ENCODE measurements around the gene GNLY. TPM values are rescaled to one million over a fixed set of nuclear protein-coding genes. Genes with fewer than 3 reads are reported as not detected.

GNLY gene
- total RNA-seq, 1 donor from 2014 or later, result 18.5 TPM

DNA sequence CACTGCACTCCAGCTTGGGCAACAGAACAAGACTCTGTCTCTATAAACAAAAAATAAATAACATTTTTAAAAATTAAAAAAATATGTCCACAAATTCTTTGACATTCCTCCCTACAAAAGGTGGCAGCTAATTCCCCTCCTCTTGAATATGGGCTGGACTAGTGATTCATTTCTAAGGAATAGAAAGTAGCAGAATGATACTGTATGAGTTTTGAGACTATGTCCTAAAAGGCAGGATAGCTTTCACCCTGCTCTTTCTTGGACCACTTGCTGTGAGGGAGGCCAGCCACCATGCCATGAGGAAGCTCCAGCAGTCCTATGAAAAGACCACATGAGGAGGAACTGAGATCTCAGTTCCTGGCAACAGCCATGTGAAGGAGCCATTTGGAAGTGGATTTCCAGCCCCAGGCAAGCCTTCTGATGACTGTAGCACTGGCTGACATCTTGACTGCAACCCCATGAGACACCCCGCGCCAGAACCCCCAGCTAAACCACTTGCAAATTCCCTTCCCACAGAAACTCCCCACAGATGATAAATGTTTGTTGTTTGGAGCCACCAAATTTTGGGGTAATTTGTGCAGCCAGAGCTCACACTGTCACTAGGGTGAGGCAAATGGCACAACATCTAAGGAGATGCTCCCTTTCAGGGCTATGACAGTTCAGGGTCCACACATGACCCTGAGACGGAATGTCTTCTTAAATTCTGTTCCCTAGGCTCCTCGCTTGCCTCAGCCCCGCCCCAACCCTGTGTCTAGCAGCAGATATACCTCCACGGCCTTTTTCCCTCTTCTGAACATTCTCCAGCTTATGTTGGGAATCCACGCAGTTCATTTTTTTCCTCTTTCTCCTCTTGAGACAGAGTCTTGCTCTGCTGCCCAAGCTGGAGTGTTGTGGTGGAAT lies 42.5 kb downstream of the GNLY start:
- Histone ChIP-seq H3K4me1 (peaks cover 33% of the 10 kb centered on the region), H3K4me3 (no peak overlapping the region), H3K27me3 (no peaks in the 10 kb centered on the region), H3K9me3 (no peaks in the 10 kb centered on the region), H3K36me3 (no peaks in the 10 kb centered on the region), H3K27ac (peak overlapping the region; percentile 51)
- ATAC-seq, result no peak
- no peak for DNase-seq
- TF ChIP-seq, protein P1, sequence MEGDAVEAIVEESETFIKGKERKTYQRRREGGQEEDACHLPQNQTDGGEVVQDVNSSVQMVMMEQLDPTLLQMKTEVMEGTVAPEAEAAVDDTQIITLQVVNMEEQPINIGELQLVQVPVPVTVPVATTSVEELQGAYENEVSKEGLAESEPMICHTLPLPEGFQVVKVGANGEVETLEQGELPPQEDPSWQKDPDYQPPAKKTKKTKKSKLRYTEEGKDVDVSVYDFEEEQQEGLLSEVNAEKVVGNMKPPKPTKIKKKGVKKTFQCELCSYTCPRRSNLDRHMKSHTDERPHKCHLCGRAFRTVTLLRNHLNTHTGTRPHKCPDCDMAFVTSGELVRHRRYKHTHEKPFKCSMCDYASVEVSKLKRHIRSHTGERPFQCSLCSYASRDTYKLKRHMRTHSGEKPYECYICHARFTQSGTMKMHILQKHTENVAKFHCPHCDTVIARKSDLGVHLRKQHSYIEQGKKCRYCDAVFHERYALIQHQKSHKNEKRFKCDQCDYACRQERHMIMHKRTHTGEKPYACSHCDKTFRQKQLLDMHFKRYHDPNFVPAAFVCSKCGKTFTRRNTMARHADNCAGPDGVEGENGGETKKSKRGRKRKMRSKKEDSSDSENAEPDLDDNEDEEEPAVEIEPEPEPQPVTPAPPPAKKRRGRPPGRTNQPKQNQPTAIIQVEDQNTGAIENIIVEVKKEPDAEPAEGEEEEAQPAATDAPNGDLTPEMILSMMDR (IDR thresholded peaks at IDR 0.05), result no peak
- intact Hi-C loops (cut with DNase I), result no loop called here

DNA sequence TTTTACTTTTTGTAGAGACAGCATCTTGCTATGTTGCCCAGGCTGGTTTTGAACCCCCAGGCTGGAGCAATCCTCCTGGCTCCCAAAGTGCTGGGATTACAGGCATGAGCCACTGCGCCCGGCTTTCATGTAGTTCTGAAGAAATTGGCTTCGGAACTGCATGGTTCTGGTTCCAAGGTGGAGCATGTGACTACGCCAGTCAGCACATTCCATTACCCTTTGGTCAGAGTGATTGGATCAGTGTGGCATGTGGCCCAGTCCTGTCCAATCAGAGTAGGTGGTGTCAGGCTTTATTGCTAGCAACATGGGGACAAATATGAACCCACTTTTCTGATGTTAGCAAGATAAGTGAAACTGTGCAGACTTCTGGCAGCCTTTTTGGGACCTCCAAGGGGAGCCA lies 43.3 kb downstream of the GNLY start:
- ATAC-seq (peak; percentile 63), DNase-seq (peak; percentile 63)
- TF ChIP-seq, protein P1 (IDR thresholded peaks at IDR 0.05), result no peak
- H3K9me3 ChIP-seq, result no peaks in the 10 kb centered on the region
- no peak overlapping the region for H3K4me3 ChIP-seq
- intact Hi-C loops (cut with DNase I), result no loop called here
- no peaks in the 10 kb centered on the region for H3K27me3 ChIP-seq
- peak overlapping the region; percentile 51 for H3K27ac ChIP-seq
- H3K4me1 ChIP-seq, result peaks cover 39% of the 10 kb centered on the region
- no peaks in the 10 kb centered on the region for H3K36me3 ChIP-seq

DNA sequence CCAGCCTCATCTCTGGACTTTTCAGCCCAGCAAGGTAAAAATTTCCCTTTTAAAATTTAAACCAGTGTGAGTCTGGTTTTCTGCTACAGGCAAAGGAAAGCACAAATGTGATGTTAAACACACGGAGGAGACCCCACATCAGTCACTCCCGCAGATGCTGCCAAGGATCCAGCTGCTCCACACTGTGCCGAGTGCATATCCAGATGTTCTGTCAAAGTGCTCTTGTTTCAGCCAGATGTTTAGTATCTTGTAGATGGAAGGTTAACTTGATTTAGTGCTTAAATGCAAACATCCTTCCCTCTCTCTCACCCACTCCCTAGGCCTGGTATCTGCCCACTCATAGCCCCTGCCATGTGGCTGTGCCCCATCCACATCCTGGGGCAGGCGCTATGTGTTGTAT lies 43.8 kb downstream of the GNLY start:
- Histone ChIP-seq H3K4me1 (peaks cover 42% of the 10 kb centered on the region), H3K9me3 (no peaks in the 10 kb centered on the region), H3K27ac (peak overlapping the region; percentile 49), H3K36me3 (no peaks in the 10 kb centered on the region), H3K4me3 (no peak overlapping the region), H3K27me3 (no peaks in the 10 kb centered on the region)
- DNase-seq (peak; percentile 49), ATAC-seq (no peak)
- intact Hi-C loops (cut with DNase I), result no loop called here
- TF ChIP-seq, protein P1 (IDR thresholded peaks at IDR 0.05), result no peak

DNA sequence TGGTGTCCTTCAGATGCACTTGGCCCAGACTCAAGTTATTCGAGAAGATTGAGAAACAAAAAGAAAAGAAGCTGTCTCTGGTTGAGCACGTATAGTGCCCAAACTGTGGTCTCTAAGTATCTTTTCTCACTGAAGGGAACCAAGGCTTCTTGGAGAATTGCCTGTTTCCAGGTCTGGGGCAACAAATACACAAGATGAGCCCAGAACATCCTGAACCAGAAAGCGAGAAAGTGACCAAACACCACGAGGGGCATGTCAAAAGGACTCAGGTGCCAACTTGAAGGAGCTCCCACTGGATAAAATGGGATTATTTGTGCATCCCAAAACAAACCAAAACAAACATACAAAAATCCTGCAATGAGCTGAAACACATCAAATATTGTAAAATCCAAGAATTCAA lies 46.0 kb downstream of the GNLY start:
- DNase-seq (no peak), ATAC-seq (no peak)
- Histone ChIP-seq H3K4me3 (no peak overlapping the region), H3K27ac (peak overlapping the region; percentile 92), H3K4me1 (peaks cover 62% of the 10 kb centered on the region), H3K27me3 (no peaks in the 10 kb centered on the region), H3K9me3 (no peaks in the 10 kb centered on the region), H3K36me3 (no peaks in the 10 kb centered on the region)
- TF ChIP-seq, protein P1 (IDR thresholded peaks at IDR 0.05), result no peak
- intact Hi-C loops (cut with DNase I), result no loop called here

DNA sequence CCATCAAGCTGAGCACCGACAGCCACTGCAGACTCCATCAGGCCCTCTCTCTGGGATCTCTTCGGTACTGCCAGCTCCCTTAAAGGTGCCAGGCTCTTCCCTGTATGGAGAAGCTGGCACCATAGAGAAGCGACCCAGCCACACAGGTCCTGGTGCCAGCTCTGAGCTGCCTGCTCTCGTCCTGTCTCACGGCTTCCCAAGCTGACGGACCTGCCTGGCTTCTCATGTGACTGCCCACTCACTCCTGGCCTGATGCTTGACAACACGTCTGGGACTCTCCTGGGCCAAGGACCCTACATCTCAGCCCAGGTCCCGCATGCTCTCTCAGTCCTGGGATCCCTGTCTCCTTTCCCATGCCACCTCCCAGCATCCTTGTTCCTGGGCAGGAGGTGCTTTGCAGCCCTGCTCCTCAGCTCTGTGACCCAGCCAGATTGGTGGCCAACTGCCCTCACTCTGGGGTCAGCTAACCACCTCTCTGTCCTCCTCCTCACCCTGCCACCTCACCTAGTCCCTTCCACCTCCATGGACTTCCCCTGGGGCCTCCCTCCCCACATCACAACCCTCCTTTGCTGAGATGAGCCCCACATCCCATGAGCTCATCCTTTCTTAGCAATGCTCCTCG lies 47.2 kb downstream of the GNLY start:
- no peaks in the 10 kb centered on the region for H3K9me3 ChIP-seq
- intact Hi-C loops (cut with DNase I), result no loop called here
- peaks cover 67% of the 10 kb centered on the region for H3K4me1 ChIP-seq
- no peak overlapping the region for H3K4me3 ChIP-seq
- peak; percentile 7 for ATAC-seq
- no peaks in the 10 kb centered on the region for H3K27me3 ChIP-seq
- no peaks in the 10 kb centered on the region for H3K36me3 ChIP-seq
- DNase-seq, result peak; percentile 69
- H3K27ac ChIP-seq, result peak overlapping the region; percentile 92
- TF ChIP-seq, protein P1 (IDR thresholded peaks at IDR 0.05), result no peak

Data from upper lobe of right lung (tissue), 1 donor.